CD4-positive, alpha-beta T cell treated with Interleukin-17A for 1 hour (primary cell): ENCODE data around the gene INSL3.
A peak's percentile ranks its signal among the peaks of the same experiment; 100 is the strongest.
"Not testable (repeated sequence)": the region's sequence is repeated elsewhere in the genome, so short reads cannot be mapped to it uniquely, and the experiment has no call there.

Source experiments
- DNase-seq: peaks from one replicate; pipeline ENCODE4 v3.0.0-alpha.2; 2020

The INSL3 gene

DNA sequence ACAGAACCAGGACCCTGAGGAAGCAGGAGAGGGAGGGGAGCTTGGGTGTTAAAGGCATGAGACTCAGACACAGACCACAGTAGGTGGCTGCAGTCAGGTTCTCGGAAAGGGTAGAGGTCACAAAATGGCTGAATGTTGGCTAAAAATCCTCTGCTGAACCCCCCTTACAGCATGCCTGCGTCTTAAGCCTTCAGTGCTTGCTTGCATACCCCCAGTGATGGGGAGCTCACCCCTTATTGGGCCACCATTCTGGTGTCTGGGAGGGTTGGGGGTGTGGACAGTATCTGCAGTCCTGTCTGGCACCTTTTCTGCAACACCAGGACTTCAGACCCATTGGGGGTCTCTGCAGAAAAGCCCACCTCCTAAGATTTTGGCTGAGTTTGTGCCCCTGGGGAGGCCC lies 40.5 kb downstream of the INSL3 start:
- DNase-seq: no peak

DNA sequence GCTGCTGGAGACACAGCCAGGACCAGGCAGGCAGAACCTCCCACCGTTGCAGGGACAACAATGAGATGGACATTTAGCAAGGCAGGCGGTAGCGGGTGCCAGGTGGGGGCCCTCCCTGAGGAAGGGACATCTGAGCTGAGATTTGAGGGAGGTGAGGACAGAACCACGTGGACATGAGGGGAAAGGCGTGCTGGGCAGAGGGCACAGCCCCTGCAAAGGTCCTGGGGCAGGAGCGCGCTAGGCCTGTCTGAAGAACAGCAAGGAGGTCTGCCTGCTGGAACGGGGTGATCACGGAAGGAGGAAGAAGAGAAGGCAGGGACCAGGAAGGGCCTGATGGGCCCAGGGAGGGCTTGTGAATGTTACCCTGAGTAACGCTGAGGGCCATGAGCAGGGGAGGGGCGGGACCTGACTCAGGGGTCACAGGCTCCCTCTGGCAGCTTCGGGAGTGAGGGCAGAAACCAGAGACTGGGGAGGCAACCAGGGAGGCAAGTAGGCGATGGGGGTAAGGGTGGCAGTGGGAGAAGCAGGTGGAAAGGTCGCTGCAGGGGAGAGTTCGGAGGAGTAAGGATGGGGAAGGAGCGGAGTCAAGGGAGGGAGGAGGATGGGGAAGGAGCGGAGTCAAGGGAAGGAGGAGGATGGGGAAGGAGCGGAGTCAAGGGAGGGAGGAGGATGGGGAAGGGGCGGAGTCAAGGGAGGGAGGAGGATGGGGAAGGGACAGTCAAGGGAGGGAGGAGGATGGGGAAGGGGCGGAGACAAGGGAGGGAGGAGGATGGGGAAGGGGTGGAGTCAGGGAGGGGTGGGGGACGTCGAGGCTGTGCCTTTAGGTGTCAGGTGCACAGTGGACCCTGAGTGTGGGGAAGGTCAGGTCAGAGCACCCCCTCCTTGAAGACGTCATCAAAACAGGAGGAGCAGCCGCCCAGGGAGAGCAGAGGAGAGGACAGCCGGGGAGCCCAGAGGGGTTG lies 42.1 kb downstream of the INSL3 start:
- DNase-seq: no peak

DNA sequence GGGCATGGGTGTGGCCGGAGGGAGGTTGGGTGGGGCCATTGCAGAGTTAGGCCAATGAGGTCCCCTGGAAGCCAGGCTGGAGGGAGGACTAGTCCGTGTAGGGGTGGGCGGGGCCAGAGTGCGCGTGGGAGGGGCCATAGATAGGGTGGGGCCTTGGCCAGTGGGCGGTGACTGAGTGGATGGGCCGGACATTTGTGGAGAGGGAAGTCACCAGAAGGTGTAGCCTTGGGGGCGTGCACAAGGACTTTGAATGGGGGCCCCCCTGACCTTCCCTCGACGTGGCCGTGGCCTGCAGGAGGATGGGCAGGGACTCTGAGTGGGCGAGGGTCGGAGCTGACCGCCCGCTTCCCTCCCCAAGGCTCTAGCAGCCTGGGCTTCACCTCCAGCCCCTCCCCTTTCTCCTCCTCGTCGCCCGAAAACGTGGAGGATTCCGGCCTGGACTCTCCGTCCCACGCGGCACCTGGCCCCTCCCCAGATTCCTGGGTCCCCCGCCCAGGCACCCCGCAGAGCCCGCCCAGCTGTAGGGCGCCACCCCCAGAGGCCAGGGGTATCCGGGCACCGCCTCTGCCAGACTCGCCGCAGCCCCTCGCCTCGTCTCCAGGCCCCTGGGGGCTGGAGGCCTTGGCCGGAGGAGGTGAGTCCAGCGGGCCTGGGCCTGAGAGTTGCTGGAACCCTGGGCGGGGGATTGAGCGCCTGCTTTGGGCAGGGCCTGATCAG lies 42.9 kb downstream of the INSL3 start:
- DNase-seq: peak; percentile 52

DNA sequence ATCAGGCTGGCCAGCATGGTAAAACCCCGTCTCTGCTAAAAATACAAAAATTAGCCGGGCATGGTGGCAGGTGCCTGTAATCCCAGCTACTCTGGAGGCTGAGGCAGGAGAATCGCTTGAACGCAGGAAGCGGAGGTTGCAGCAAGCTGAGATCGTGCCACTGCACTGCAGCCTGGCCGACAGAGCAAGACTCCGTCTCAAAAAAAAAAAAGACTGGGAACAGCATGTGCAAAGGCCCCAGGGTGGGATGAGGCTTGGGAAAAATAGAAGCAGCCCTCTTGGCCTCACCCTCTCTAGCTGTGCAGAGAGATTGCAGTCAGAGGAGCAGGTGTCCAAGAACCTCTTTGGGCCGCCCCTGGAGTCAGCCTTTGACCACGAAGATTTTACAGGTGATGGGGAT lies 43.5 kb downstream of the INSL3 start:
- DNase-seq: not testable (repeated sequence)

DNA sequence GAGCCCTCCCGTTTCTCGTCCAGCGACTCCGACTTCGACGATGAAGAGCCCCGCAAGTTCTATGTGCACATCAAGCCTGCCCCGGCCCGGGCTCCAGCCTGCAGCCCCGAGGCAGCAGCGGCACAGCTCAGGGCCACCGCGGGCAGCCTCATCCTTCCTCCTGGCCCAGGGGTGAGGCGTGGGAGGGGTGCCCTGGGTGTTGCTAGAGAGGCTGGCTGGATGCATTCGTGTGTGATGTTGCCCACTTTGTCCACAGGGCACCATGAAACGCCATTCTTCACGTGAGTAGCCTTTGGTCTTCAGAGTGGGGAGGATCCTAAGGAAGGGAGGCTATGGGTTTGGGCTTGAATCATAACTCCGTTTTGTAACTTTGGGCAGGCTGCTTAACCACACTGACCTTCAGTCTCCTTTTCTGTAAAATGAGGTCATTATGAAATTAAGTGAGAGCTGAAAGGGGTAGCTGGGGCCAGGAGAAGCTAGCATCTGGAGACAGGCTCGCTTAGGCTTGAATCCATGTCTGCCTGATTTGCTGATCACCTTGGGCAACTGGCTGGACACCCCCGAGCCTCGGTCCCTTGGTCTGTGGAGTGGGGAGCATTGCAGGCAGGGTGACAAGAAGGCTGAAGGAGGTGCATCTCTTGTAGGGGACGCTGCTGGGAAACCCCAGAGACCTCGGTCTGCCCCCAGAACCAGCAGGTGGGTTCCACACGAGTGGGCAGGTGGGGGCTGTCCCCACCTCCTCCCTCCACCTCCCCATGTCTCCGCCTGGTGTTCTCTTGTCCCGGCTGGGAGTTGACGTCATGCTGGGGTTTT lies 45.1 kb downstream of the INSL3 start:
- DNase-seq: no peak

DNA sequence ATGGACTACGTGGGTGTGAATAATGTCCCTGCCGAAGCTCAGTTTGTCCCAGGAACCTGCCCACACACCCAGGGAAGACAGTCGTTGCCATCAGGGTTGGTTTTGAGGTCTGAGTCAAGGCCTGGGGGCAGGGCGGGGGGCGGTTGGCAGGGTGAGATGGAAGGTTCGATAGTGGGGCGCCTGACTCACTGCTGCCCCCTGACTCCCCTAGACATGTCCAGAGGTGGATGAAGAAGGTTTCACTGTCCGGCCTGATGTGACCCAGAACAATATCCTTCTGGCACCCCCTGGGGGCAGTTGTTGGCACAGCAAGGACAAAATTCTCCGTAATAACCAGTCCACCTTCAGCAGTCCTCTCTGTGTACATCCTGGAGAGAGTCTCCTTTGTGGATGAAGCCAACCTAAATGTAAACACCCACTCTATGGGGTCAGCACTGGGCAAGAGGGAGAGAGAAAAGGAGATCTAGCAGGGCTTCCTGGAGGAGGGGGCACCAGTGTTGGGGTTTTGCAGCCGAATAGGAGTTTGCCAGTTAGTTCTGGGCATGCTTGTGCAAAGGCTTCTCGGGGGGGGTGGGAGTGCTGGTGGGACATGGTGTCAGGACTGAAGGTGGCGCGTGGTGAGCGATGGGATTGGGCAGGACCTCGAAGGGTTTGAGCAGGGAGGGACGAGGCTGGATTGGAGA lies 45.9 kb downstream of the INSL3 start:
- peak; percentile 47 for DNase-seq

DNA sequence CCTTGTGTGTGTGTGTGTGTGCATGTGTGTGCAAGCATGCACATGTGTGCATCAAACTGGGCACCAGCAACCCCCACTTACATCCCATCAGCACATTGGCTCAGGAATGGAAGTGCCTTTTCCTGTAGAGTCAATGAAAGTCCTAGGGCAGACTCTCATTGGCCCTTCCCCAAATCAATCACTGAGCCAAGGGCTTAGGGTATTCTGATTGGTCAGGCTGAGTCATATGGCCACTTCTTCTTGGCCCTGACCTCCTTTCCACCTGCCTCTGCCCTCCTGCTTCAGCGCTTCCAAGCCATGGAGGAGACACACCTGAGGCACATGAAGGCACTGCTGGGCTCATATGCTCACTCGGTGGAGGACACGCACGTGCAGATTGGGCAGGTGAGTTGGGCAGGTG lies 49.1 kb downstream of the INSL3 start:
- DNase-seq: peak; percentile 31

DNA sequence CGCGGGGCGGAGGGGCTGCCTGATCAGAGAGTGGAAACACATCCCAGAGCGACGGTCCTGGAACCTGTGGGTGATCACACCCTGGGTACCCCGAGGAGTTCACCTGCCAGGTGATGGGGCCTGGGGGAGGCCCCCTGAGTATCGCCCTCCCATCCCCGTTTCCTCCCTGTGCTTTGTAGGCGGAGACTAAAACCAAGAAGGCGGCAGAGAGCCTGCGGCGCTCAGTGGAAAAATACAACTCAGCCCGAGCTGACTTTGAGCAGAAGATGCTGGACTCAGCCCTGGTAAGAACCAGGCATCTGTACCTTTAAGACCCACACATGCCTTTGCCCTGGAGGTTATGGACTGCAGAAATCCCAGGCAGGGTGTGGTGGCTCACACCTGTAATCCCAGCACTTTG lies 50.7 kb downstream of the INSL3 start:
- DNase-seq: no peak

DNA sequence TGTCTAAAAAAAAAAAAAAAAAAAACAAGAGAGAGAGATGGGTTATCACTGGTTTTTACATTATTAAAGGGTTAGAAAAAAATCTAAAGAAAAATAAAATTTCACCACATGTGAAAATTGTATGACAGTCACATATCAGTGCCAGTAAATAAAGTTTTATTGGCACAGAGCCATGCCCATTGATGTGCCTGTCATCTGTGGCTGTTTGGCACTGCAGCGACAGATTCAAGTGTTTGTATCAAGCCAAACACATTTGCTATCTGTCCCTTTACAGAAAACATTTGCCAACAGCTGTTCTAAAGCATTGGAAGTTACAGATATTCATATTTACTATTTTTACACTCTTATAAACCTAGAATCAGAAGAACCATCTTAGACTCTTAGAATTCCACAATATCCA lies 53.8 kb downstream of the INSL3 start:
- DNase-seq: no peak

DNA sequence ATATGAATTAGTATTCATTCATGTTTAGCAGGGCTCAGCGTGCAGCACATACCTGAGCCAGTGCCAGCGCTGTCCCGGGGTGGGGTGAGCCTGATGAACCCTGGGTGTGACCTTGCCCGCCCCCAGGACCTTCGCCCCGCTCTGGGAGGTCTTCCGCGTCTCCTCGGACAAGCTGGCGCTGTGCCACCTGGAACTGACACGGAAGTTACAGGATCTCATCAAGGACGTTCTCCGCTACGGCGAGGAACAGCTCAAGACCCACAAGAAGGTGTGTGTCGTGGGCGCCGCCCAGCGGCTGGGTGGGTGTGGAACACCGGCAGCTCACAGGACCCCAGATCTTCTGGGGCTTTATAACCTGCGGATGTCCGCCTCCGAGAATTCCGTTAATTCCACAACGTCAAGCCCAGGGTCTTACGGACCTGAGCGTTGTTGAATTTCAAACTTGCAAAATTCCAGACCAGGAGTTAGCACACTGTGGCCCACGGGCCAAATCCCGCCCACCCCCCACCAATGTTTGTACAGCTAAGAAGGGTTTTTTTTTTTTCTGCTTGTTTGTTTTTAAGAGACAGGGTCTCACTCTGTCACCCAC lies 54.7 kb downstream of the INSL3 start:
- DNase-seq: peak; percentile 37
